Cardiac fibroblast (primary cell): Measurements from ENCODE around the gene GXYLT1.
"Not testable (repeated sequence)": the region's sequence is repeated elsewhere in the genome, so short reads cannot be mapped to it uniquely, and the experiment has no call there.

Experiments used
- DNase-seq, 2 donors: peaks; one replicate each; pipeline versions ENCODE4 v3.0.0 to v3.0.0-alpha.2; 2010; ENCODE audit warnings: low read depth in 2 of 2
- H3K4me3 ChIP-seq, 2 donors: replicated peaks in 1 of 2; 1 replicate in 1 of 2; 2 replicates in 1 of 2; pipeline ENCODE4 v1.5.1; 2011; ENCODE audit warnings: low read depth in 2 of 2, low read length in 2 of 2, mild to moderate bottlenecking in 2 of 2, moderate library complexity in 1 of 2
- CTCF ChIP-seq: IDR thresholded peaks from one replicate; pipeline ENCODE4 v1.5.1; 2011; ENCODE audit warnings: low read depth, mild to moderate bottlenecking, low read length, inconsistent platforms

GXYLT1 gene

GRCh38 chr12:42125388-42125767 is 19.3 kb downstream of the GXYLT1 start:
- DNase-seq: no peak
- no peak for TF ChIP-seq CTCF
- H3K4me3 ChIP-seq: no peak overlapping the region

- no peak for DNase-seq
- no peak for TF ChIP-seq CTCF
Measured at GRCh38 chr12:42124764-42125387, 19.8 kb downstream of the GXYLT1 start.

GRCh38 chr12:42119085-42119633 is 25.5 kb downstream of the GXYLT1 start:
- TF ChIP-seq CTCF: no peak
- no peak overlapping the region for H3K4me3 ChIP-seq
- DNase-seq: peak; percentile 63 to 83

More at GRCh38 chr12:42124764-42125387, 19.8 kb downstream of the GXYLT1 start:
- H3K4me3 ChIP-seq: no peak overlapping the region

- peak in 1 of 2 donors; percentile 42 for DNase-seq
- no peak overlapping the region for H3K4me3 ChIP-seq
Measured at GRCh38 chr12:42118136-42118879, 26.4 kb downstream of the GXYLT1 start.

GRCh38 chr12:42109031-42109430 is 35.6 kb downstream of the GXYLT1 start:
- no peak for TF ChIP-seq CTCF
- DNase-seq: no peak
- no peak overlapping the region for H3K4me3 ChIP-seq

More at GRCh38 chr12:42118136-42118879, 26.4 kb downstream of the GXYLT1 start:
- no peak for TF ChIP-seq CTCF

GRCh38 chr12:42106791-42107190 is 37.9 kb downstream of the GXYLT1 start:
- DNase-seq: peak in 1 of 2 donors; percentile 54
- not testable (repeated sequence) for H3K4me3 ChIP-seq

GRCh38 chr12:42104784-42105183 is 39.9 kb downstream of the GXYLT1 start:
- no peak overlapping the region for H3K4me3 ChIP-seq
- TF ChIP-seq CTCF: no peak
- no peak for DNase-seq
